Mucosa of rectum (tissue), 2 donors: ENCODE measurements around the gene DUSP6.

Experiments
- H3K27ac ChIP-seq, 2 donors: one replicate each; pipeline ENCODE4 v1.7.0; 2013; ENCODE audit warnings: inconsistent platforms in 2 of 2, low read depth in 2 of 2, low read length in 2 of 2
- H3K27me3 ChIP-seq, 2 donors: one replicate each; pipeline ENCODE4 v1.7.0; 2013; ENCODE audit warnings: low read length in 2 of 2; ENCODE audit not compliant: control insufficient read depth in 2 of 2, insufficient read depth in 2 of 2
- H3K36me3 ChIP-seq, 2 donors: one replicate each; pipeline ENCODE4 v1.7.0; 2013; ENCODE audit warnings: low read length in 2 of 2; ENCODE audit not compliant: control insufficient read depth in 2 of 2, insufficient read depth in 2 of 2
- H3K4me1 ChIP-seq, 2 donors: one replicate each; pipeline ENCODE4 v1.7.0; 2013; ENCODE audit warnings: low read length in 2 of 2, mild to moderate bottlenecking in 1 of 2; ENCODE audit not compliant: control insufficient read depth in 2 of 2, insufficient read depth in 2 of 2
- H3K4me3 ChIP-seq, 2 donors: one replicate each; pipeline ENCODE4 v1.7.0; 2013; ENCODE audit warnings: low read length in 2 of 2
- H3K9ac ChIP-seq, 2 donors: one replicate each; pipeline ENCODE4 v1.7.0; 2013; ENCODE audit warnings: low read length in 2 of 2, low read depth in 1 of 2, mild to moderate bottlenecking in 1 of 2
- H3K9me3 ChIP-seq, 2 donors: one replicate each; pipeline ENCODE4 v1.7.0; 2013; ENCODE audit warnings: low read length in 2 of 2; ENCODE audit not compliant: control insufficient read depth in 2 of 2
- donor health status: healthy.
- donor health status: Normal muscosa, but diverticular disease.

Gene DUSP6

GRCh38 chr12:89363084-89363483, 10.8 kb upstream of the DUSP6 start:
- Histone ChIP-seq H3K9me3 (no peaks in the 10 kb centered on the region), H3K9ac (no peak overlapping the region), H3K36me3 (no peaks in the 10 kb centered on the region), H3K27ac (no peak overlapping the region), H3K27me3 (no peaks in the 10 kb centered on the region), H3K4me1 (peaks cover 0 to 3% of the 10 kb centered on the region in 2 donors), H3K4me3 (no peak overlapping the region)

- Histone ChIP-seq H3K27ac (no peak overlapping the region), H3K4me1 (peaks cover 22 to 26% of the 10 kb centered on the region in 2 donors), H3K9ac (no peak overlapping the region)
These were observed 7.3 kb upstream of the DUSP6 start for GRCh38 chr12:89359615-89360014.

GRCh38 chr12:89358805-89359204, 6.5 kb upstream of the DUSP6 start:
- H3K27me3 ChIP-seq, result no peaks in the 10 kb centered on the region

More at GRCh38 chr12:89359615-89360014, 7.3 kb upstream of the DUSP6 start:
- Histone ChIP-seq H3K27me3 (no peaks in the 10 kb centered on the region), H3K36me3 (no peaks in the 10 kb centered on the region), H3K4me3 (no peak overlapping the region), H3K9me3 (no peaks in the 10 kb centered on the region)

GRCh38 chr12:89357297-89357730, 5.0 kb upstream of the DUSP6 start:
- Histone ChIP-seq H3K4me3 (no peak overlapping the region), H3K27ac (no peak overlapping the region), H3K4me1 (peaks cover 26 to 34% of the 10 kb centered on the region in 2 donors), H3K36me3 (no peaks in the 10 kb centered on the region), H3K27me3 (no peaks in the 10 kb centered on the region), H3K9me3 (no peaks in the 10 kb centered on the region), H3K9ac (no peak overlapping the region)

More at GRCh38 chr12:89358805-89359204, 6.5 kb upstream of the DUSP6 start:
- Histone ChIP-seq H3K4me1 (peaks cover 26 to 29% of the 10 kb centered on the region in 2 donors), H3K9ac (no peak overlapping the region), H3K9me3 (no peaks in the 10 kb centered on the region), H3K36me3 (no peaks in the 10 kb centered on the region), H3K4me3 (no peak overlapping the region), H3K27ac (no peak overlapping the region)

GRCh38 chr12:89356069-89356665, 3.9 kb upstream of the DUSP6 start:
- Histone ChIP-seq H3K9me3 (no peaks in the 10 kb centered on the region), H3K4me1 (peaks cover 26 to 34% of the 10 kb centered on the region in 2 donors), H3K27me3 (no peaks in the 10 kb centered on the region), H3K27ac (no peak overlapping the region), H3K4me3 (no peak overlapping the region), H3K9ac (peak overlapping the region in 1 of 2 donors; percentile 10), H3K36me3 (no peaks in the 10 kb centered on the region)

GRCh38 chr12:89355243-89356068, 3.2 kb upstream of the DUSP6 start:
- no peaks in the 10 kb centered on the region for H3K9me3 ChIP-seq
- H3K27me3 ChIP-seq, result no peaks in the 10 kb centered on the region
- peaks cover 29 to 34% of the 10 kb centered on the region in 2 donors for H3K4me1 ChIP-seq
- peak overlapping the region; percentile 94 to 97 for H3K9ac ChIP-seq
- H3K4me3 ChIP-seq, result peak overlapping the region; percentile 96
- H3K27ac ChIP-seq, result peak overlapping the region; percentile 100
- no peaks in the 10 kb centered on the region for H3K36me3 ChIP-seq

- peaks cover 30 to 38% of the 10 kb centered on the region in 2 donors for H3K4me1 ChIP-seq
- peak overlapping the region; percentile 100 for H3K27ac ChIP-seq
- no peaks in the 10 kb centered on the region for H3K9me3 ChIP-seq
- peak overlapping the region; percentile 94 to 97 for H3K9ac ChIP-seq
- peaks cover 0 to 2% of the 10 kb centered on the region in 2 donors for H3K36me3 ChIP-seq
- H3K4me3 ChIP-seq, result peak overlapping the region; percentile 96
- H3K27me3 ChIP-seq, result no peaks in the 10 kb centered on the region
These were observed 2.3 kb upstream of the DUSP6 start for GRCh38 chr12:89354612-89355067.

GRCh38 chr12:89353823-89354611, 1.7 kb upstream of the DUSP6 start:
- Histone ChIP-seq H3K4me1 (peaks cover 33 to 44% of the 10 kb centered on the region in 2 donors), H3K27me3 (no peaks in the 10 kb centered on the region), H3K36me3 (peaks cover 4 to 7% of the 10 kb centered on the region in 2 donors), H3K4me3 (peak overlapping the region; percentile 96), H3K9me3 (no peaks in the 10 kb centered on the region), H3K9ac (peak overlapping the region; percentile 94 to 97), H3K27ac (peak overlapping the region; percentile 100)

- Histone ChIP-seq H3K9ac (peak overlapping the region; percentile 94 to 97), H3K27ac (peak overlapping the region; percentile 100), H3K9me3 (no peaks in the 10 kb centered on the region), H3K4me1 (peaks cover 34 to 47% of the 10 kb centered on the region in 2 donors), H3K4me3 (peak overlapping the region; percentile 96), H3K27me3 (no peaks in the 10 kb centered on the region), H3K36me3 (peaks cover 9 to 13% of the 10 kb centered on the region in 2 donors)
These were observed 1.0 kb upstream of the DUSP6 start for GRCh38 chr12:89353188-89353822.
